GM12873 (cell line): ENCODE data around the gene GNAO1.

Experiments used
- TF ChIP-seq, protein P1 (sequence below): IDR thresholded peaks from 2 replicates; pipeline ENCODE4 v1.5.1; 2012; ENCODE audit warnings: low read depth, mild to moderate bottlenecking, moderate library complexity, low read length, control low read depth; ENCODE audit not compliant: insufficient read depth; ENCODE audit errors: missing control alignments

Gene GNAO1

DNA sequence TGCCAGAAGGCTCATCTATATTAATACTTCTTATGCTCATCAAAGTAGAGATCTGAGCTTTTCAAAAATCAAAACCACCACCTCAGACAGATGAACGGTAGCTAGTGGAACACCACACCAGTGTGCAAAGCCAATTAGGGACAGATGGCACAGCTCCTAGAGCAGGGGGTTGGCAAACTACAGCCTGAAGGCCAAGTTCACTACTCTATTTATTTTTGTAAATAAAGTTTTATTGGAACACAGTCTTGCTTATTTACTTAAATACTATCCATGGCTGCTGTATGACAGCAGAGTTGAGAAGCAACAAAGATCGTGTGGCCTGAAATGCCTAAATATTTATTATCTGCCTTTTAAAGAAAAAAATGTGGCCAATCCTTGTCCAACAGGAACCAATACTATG is 177.3 kb downstream of the GNAO1 start:
- TF ChIP-seq, protein P1, sequence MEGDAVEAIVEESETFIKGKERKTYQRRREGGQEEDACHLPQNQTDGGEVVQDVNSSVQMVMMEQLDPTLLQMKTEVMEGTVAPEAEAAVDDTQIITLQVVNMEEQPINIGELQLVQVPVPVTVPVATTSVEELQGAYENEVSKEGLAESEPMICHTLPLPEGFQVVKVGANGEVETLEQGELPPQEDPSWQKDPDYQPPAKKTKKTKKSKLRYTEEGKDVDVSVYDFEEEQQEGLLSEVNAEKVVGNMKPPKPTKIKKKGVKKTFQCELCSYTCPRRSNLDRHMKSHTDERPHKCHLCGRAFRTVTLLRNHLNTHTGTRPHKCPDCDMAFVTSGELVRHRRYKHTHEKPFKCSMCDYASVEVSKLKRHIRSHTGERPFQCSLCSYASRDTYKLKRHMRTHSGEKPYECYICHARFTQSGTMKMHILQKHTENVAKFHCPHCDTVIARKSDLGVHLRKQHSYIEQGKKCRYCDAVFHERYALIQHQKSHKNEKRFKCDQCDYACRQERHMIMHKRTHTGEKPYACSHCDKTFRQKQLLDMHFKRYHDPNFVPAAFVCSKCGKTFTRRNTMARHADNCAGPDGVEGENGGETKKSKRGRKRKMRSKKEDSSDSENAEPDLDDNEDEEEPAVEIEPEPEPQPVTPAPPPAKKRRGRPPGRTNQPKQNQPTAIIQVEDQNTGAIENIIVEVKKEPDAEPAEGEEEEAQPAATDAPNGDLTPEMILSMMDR: no peak

DNA sequence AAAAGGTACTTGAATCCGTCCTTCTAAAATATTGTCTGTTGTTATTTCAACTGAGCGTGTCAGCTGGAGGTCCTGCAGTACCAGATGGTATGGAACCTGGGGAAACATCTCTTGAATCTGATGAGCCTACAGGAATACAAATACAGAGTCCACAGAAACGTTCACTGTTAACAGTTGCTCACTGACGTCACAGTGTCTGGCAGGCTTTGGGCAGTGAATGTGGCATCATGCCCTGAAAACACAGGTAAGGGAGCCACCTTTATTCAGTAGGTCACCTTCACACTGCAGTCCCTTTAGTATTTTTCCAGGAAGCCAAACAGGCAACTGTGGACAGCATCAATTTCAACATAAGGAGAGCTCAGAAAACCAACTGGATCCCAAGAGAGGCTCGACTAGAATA is 177.9 kb downstream of the GNAO1 start:
- TF ChIP-seq, protein P1: no peak

DNA sequence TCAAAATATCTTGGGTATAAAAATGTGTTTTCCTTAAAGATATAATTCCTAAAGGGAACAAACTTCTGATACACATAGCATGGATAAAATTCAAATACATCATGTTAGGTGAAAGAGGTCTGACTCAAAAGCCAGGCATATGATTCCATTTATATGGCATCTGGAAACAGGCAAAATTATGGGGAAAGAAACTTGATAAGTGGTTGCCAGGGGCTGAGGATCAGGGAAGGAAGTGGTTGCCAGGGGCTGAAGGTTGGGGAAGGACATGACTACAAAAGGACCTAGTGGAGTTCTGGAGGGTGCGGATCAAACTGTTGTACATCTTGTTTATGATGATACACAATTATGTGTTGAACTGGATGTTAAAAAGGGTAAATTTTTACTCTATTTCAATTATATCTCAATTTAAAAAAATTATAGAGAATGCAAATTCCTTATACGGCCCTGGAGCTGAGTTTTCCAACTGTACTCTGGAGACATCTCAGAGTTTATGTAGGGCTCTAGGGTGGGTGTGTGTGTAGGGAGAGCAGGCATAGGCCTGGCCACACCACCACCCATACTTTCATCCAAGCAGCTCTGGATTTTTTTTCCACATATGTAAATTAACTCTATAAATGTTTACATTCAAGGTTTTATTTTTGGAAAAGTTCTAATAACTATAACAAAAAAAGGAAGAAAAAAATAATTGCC is 179.0 kb downstream of the GNAO1 start:
- TF ChIP-seq, protein P1: no peak

DNA sequence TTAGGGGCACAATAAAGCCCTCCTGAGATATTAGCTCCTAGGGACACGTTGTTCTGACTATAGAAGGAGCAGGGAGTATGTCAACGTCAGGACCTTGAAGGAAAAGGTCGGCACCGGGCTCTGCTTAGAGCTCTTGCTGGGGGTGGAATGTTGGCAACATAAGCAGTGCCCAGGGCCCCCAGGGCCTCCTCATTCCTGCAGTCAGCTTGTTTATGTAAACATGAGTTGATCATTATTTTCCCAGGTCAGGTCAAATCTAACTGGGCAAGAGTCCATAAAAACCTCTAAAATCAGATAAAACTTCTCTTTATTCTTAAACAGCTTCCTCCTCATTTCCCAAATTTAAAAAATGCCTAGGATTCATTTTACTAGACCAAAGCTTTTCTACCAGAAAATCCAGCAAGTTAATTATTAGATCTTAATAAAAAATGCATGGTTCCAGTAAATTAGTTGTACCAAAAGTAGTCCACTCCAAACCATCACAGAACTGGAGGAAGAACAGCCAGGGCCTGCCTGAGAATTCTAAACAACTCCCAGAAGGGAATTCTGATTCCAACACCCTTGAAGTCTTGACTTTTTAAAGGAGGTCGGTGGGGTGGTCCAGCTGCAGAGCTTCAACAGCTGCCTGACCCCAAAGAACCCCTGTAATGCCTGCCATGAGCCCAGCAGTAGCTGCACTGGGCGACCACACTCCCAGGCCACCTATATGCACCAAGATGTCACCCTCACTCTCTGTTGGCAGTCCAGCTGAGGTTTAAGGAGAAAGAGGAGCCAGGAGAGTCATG is 179.8 kb downstream of the GNAO1 start:
- TF ChIP-seq, protein P1: no peak

DNA sequence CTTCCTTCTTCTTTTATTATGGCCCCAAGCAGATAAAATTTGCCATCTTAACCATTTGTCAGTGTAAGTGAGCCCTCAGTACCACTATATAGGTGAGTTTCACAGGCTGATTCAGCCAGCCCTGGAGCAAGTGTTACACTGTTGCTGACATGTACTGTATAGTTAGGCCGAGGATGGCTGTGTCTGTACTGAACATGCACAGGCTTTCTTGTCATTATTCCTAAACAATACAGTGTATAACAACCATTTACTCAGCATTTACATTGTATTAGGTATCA is 180.3 kb downstream of the GNAO1 start:
- TF ChIP-seq, protein P1: no peak

DNA sequence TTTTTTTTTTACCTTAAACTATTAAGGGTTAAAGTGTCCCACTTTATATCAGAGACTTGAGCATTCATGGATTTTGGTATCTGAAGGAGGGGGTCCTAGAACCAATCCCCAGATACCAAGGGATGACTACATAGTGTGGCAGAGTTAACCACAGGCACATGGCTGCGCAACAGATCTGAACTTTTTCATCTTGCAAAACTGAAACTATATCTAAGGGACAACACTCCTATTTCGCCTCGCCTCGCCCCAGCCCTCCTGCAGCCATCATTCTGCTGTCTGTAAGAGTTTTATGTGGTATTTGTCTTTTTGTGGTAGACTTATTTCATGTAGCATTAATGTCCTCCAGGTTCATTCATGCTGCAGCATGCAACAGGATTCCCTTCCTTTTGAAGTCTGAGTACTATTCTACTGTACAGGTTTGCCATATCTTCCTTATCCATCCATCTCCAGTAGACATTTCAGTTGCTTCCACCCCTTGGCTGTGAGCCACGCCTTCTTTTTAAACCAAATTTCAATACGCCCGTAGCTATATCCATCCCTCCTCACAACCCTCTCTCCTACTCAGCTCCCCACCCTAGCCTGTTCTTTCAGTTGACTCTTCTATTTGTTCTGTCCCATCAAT is 180.8 kb downstream of the GNAO1 start:
- TF ChIP-seq, protein P1: no peak

DNA sequence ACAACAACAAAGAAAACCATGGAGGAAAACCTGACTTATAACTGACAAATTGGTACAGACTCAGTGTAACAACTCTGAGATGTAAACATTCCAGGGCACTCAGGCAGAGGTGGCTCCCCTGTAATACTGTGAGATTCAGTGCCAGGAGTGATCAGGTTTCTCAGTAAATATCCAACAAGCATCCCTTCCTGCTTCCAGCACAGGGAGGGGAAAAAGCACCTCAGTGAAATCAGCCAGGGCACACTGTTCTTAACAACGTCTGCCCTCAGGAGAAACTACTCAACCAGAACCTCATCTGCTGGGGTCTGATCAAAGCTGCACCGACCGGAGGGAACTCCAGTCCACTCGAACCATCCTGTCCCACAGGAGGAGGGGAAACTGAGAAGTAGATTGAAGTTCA is 181.7 kb downstream of the GNAO1 start:
- TF ChIP-seq, protein P1: no peak
